H1 (cell line): ENCODE results near the gene SPIRE1.

Experiments used
- CEBPB ChIP-seq: IDR thresholded peaks from 2 replicates; pipeline ENCODE4 v1.6.1; 2012; ENCODE audit warnings: low read depth, low read length
- CHD1 ChIP-seq: IDR thresholded peaks from 2 replicates; pipeline ENCODE4 v1.6.1; 2012; ENCODE audit warnings: low read depth, low read length, improper control_type of control experiment
- EP300 ChIP-seq, 2 experiments: IDR thresholded peaks; 1 replicate in 1 of 2; 2 replicates in 1 of 2; pipeline ENCODE4 v1.6.1; 2011 to 2012; ENCODE audit warnings: low read depth in 2 of 2, low read length in 2 of 2, mild to moderate bottlenecking in 2 of 2, borderline replicate concordance in 1 of 2, inconsistent platforms in 1 of 2, moderate library complexity in 1 of 2
- EZH2 ChIP-seq: fragments of 200-600 bp; sonication (generic); IDR thresholded peaks from 2 replicates; pipeline ENCODE4 v1.7.1; 2012; ENCODE audit warnings: low read depth, mild to moderate bottlenecking, moderate library complexity, low read length, inconsistent platforms; ENCODE audit not compliant: severe bottlenecking
- MAFK ChIP-seq: IDR thresholded peaks from 2 replicates; pipeline ENCODE4 v1.6.1; 2012; ENCODE audit warnings: low read depth, mild to moderate bottlenecking, improper control_type of control experiment, low read length
- POLR2A ChIP-seq, 2 experiments: IDR thresholded peaks; 1 replicate in 1 of 2; 2 replicates in 1 of 2; pipeline ENCODE4 v1.6.1; 2011; ENCODE audit warnings: low read depth in 2 of 2, low read length in 2 of 2, mild to moderate bottlenecking in 2 of 2; ENCODE audit errors: control extremely low read depth in 1 of 2
- POLR2AphosphoS5 ChIP-seq: IDR thresholded peaks from 2 replicates; pipeline ENCODE4 v1.6.1; 2011; ENCODE audit warnings: low read depth, low read length
- TAF1 ChIP-seq: IDR thresholded peaks from 2 replicates; pipeline ENCODE4 v1.6.1; 2011; ENCODE audit warnings: mild to moderate bottlenecking, low read depth, low read length
- TF ChIP-seq, protein P1 (sequence below), 3 experiments: IDR thresholded peaks; 1 replicate in 2 of 3; 2 replicates in 1 of 3; pipeline versions ENCODE4 v1.5.1 to v1.6.1; 2011; ENCODE audit warnings: low read length in 3 of 3, mild to moderate bottlenecking in 3 of 3, inconsistent platforms in 2 of 3, low read depth in 1 of 3, moderate library complexity in 1 of 3; ENCODE audit not compliant: insufficient read depth in 1 of 3; ENCODE audit errors: control extremely low read depth in 1 of 3
- TF ChIP-seq, protein P2 (sequence below): IDR thresholded peaks from 2 replicates; pipeline ENCODE4 v1.6.1; 2012; ENCODE audit warnings: inconsistent platforms
- TF ChIP-seq, protein P3 (sequence below): IDR thresholded peaks from 2 replicates; pipeline ENCODE4 v1.6.1; 2011; ENCODE audit warnings: low read length, improper control_type of control experiment

DNA sequence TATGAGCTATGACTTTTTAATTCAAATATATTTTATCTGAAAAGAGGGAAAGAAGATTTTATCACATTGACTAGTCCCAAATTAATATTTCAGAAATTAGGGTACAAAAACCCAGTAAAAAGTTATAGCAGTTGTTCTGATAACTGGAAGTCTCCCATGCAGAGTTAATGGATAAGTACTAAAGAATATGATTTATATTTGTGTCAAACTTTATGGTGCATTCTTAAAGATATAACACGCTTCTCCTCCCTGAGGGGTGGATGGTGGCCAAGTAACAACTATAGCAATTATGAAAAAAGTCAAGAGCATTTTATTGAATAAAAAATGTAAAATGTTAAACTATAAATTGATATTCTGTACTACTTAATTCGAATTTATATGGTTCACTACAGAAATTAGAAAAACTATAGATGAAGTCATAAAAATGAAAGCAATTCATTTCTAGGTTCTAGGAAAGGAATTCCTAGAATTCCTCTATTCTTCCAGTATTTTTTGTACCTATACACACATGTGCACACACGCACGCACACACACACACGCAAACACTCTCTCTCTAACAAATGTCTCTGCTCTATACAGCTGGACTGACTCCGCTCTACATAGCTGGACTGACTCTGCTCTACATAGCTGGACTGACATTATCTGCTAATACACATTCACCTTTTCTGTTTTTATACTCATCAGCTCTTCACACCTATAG lies 138.9 kb downstream of the SPIRE1 start:
- TF ChIP-seq, protein P1, sequence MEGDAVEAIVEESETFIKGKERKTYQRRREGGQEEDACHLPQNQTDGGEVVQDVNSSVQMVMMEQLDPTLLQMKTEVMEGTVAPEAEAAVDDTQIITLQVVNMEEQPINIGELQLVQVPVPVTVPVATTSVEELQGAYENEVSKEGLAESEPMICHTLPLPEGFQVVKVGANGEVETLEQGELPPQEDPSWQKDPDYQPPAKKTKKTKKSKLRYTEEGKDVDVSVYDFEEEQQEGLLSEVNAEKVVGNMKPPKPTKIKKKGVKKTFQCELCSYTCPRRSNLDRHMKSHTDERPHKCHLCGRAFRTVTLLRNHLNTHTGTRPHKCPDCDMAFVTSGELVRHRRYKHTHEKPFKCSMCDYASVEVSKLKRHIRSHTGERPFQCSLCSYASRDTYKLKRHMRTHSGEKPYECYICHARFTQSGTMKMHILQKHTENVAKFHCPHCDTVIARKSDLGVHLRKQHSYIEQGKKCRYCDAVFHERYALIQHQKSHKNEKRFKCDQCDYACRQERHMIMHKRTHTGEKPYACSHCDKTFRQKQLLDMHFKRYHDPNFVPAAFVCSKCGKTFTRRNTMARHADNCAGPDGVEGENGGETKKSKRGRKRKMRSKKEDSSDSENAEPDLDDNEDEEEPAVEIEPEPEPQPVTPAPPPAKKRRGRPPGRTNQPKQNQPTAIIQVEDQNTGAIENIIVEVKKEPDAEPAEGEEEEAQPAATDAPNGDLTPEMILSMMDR (IDR thresholded peaks at IDR 0.05; ENCODE audit: control extremely low read depth in 1 of 3, insufficient read depth in 1 of 3, low read depth in 1 of 3, low read length in 3 of 3), result no peak
- TF ChIP-seq EP300 (IDR thresholded peaks at IDR 0.05; ENCODE audit: borderline replicate concordance in 1 of 2, low read depth in 2 of 2, low read length in 2 of 2) (no peak), POLR2A (IDR thresholded peaks at IDR 0.05; ENCODE audit: control extremely low read depth in 1 of 2, low read depth in 2 of 2, low read length in 2 of 2) (no peak), EZH2 (no peak), CHD1 (no peak), POLR2AphosphoS5 (no peak), MAFK (no peak), CEBPB (no peak), TAF1 (no peak)
- TF ChIP-seq, protein P2, sequence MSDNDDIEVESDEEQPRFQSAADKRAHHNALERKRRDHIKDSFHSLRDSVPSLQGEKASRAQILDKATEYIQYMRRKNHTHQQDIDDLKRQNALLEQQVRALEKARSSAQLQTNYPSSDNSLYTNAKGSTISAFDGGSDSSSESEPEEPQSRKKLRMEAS, result no peak
- TF ChIP-seq, protein P3, sequence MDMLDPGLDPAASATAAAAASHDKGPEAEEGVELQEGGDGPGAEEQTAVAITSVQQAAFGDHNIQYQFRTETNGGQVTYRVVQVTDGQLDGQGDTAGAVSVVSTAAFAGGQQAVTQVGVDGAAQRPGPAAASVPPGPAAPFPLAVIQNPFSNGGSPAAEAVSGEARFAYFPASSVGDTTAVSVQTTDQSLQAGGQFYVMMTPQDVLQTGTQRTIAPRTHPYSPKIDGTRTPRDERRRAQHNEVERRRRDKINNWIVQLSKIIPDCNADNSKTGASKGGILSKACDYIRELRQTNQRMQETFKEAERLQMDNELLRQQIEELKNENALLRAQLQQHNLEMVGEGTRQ, result no peak
